Measurements from ENCODE around the gene RASL12. TPM values are rescaled to one million over a fixed set of nuclear protein-coding genes. Genes with fewer than 3 reads are reported as not detected.
"Not testable (repeated sequence)": the region's sequence is repeated elsewhere in the genome, so short reads cannot be mapped to it uniquely, and the experiment has no call there.

The RASL12 gene
- total RNA-seq, 1 experiment from 2014 or later = 0.67 TPM

DNA sequence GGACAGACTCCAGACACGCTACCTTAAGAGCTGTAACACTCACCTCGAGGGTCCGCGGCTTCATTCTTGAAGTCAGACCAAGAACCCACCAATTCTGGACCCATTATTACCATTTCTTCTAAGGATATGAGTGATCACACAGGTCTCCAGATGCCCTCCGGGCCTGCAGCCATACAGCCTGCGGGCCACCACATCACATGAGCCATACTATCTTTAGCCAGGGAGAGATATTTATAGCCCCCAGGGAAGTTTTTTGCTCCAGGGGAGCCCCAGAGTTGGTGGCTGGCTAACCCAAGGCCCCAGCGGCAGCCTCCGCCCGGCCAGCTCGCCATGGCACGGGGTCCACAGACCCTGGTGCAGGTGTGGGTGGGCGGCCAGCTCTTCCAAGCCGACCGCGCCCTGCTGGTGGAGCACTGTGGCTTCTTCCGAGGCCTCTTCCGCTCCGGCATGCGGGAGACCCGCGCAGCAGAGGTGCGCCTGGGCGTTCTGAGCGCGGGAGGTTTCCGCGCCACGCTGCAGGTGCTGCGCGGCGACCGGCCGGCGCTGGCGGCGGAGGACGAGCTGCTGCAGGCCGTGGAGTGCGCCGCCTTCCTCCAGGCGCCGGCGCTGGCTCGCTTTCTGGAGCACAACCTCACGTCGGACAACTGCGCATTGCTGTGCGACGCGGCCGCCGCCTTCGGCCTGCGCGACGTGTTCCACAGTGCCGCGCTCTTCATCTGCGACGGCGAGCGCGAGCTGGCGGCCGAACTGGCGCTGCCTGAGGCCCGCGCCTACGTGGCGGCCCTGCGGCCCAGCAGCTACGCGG is 8.9 kb upstream of the RASL12 start, which contains the start of gene KBTBD13:
TSS of gene KBTBD13 (plus strand) at position 261 of the 805 bp plus-strand sequence. CDS start at position 331, 70 bp downstream.
- Histone ChIP-seq H3K27me3 (ENCODE audit: control insufficient read depth, insufficient read depth, low read length) (no peaks in the 10 kb centered on the region; the same call in 1 of the 2 replicates), H3K9me3 (ENCODE audit: control insufficient read depth, insufficient read depth, low read depth, low read length) (no peaks in the 10 kb centered on the region), H3K4me3 (ENCODE audit: low read depth in 2 of 2, low read length in 2 of 2) (no peak within 1 kb of the TSS), H3K27ac (ENCODE audit: low read length) (no peak within 1 kb of the TSS), H3K4me1 (ENCODE audit: control insufficient read depth, insufficient read depth, low read length) (no peaks in the 10 kb centered on the region; the same call in 1 of the 2 replicates), H3K36me3 (ENCODE audit: control insufficient read depth, insufficient read depth, low read length) (no peaks in the 10 kb centered on the region)
- ATAC-seq (no peak), DNase-seq (ENCODE audit: low read depth, low spot score) (no peak)
- TF ChIP-seq, protein P1, sequence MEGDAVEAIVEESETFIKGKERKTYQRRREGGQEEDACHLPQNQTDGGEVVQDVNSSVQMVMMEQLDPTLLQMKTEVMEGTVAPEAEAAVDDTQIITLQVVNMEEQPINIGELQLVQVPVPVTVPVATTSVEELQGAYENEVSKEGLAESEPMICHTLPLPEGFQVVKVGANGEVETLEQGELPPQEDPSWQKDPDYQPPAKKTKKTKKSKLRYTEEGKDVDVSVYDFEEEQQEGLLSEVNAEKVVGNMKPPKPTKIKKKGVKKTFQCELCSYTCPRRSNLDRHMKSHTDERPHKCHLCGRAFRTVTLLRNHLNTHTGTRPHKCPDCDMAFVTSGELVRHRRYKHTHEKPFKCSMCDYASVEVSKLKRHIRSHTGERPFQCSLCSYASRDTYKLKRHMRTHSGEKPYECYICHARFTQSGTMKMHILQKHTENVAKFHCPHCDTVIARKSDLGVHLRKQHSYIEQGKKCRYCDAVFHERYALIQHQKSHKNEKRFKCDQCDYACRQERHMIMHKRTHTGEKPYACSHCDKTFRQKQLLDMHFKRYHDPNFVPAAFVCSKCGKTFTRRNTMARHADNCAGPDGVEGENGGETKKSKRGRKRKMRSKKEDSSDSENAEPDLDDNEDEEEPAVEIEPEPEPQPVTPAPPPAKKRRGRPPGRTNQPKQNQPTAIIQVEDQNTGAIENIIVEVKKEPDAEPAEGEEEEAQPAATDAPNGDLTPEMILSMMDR (IDR thresholded peaks at IDR 0.05) = no peak
- TF ChIP-seq TCF7L2 (IDR thresholded peaks at IDR 0.05; ENCODE audit: low read depth, low read length) (no peak), POLR2AphosphoS5 (IDR thresholded peaks at IDR 0.05; ENCODE audit: low read depth, low read length) (no peak), SIN3A (IDR thresholded peaks at IDR 0.05; ENCODE audit: borderline replicate concordance, insufficient read depth, low read depth, low read length) (no peak)
- TF ChIP-seq, protein P2, sequence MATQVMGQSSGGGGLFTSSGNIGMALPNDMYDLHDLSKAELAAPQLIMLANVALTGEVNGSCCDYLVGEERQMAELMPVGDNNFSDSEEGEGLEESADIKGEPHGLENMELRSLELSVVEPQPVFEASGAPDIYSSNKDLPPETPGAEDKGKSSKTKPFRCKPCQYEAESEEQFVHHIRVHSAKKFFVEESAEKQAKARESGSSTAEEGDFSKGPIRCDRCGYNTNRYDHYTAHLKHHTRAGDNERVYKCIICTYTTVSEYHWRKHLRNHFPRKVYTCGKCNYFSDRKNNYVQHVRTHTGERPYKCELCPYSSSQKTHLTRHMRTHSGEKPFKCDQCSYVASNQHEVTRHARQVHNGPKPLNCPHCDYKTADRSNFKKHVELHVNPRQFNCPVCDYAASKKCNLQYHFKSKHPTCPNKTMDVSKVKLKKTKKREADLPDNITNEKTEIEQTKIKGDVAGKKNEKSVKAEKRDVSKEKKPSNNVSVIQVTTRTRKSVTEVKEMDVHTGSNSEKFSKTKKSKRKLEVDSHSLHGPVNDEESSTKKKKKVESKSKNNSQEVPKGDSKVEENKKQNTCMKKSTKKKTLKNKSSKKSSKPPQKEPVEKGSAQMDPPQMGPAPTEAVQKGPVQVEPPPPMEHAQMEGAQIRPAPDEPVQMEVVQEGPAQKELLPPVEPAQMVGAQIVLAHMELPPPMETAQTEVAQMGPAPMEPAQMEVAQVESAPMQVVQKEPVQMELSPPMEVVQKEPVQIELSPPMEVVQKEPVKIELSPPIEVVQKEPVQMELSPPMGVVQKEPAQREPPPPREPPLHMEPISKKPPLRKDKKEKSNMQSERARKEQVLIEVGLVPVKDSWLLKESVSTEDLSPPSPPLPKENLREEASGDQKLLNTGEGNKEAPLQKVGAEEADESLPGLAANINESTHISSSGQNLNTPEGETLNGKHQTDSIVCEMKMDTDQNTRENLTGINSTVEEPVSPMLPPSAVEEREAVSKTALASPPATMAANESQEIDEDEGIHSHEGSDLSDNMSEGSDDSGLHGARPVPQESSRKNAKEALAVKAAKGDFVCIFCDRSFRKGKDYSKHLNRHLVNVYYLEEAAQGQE (IDR thresholded peaks at IDR 0.05; ENCODE audit: insufficient read depth in 1 of 2, low read depth in 2 of 2, low read length in 1 of 2) = no peak
- ChIA-PET CTCF (interaction anchor here (0.7 to 1.7 kb wide), 2 partner anchors 10 to 198 kb away, joined by 3 to 4 read pairs; no protein-coding TSS in a partner anchor), POLR2A (no interaction called here)
- intact Hi-C loops (cut with micrococcal nuclease; ENCODE audit: unreplicated experiment) = loop anchor here (1.0 kb wide), 1 partner anchor 8 kb away; no protein-coding TSS in a partner anchor
- no TSS peak for BruUV-seq (replicated peaks)
- in situ Hi-C loops (cut with HindIII; ENCODE audit: low pct_unique_long_range_greater_than_20kb, low sequenced_read_pairs) = no loop called here

DNA sequence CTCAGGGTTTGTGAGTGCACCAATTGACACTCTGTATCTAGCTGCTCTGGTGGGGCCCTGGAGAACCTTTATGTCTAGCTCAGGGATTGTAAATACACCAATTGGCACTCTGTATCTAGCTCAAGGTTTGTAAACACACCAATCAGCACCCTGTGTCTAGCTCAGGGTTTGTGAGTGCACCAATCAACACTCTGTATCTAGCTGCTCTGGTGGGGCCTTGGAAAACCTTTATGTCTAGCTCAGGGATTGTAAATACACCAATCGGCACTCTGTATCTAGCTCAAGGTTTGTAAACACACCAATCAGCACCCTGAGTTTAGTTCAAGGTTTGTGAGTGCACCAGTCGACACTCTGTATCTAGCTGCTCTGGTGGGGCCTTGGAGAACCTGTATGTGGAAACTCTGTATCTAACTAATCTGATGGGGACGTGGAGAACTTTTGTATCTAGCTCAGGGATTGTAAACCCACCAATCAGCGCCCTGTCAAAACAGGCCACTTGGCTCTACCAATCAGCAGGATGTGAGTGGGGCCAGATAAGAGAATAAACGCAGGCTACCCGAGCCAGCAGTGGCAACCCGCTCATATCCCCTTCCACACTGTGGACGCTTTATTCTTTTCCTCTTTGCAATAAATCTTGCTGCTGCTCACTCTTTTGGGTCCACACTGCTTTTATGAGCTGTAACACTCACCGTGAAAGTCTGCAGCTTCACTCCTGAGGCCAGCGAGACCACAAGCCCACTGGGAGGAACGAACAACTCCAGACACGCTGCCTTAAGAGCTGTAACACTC is 8.0 kb upstream of the RASL12 start:
- H3K27me3 ChIP-seq (ENCODE audit: control insufficient read depth, insufficient read depth, low read length); ATAC-seq; in situ Hi-C loops (cut with HindIII; ENCODE audit: low pct_unique_long_range_greater_than_20kb, low sequenced_read_pairs); H3K4me1 ChIP-seq (ENCODE audit: control insufficient read depth, insufficient read depth, low read length); CTCF ChIA-PET; H3K27ac ChIP-seq (ENCODE audit: low read length); H3K4me3 ChIP-seq (ENCODE audit: low read depth in 2 of 2, low read length in 2 of 2); BruUV-seq (replicated peaks); H3K9me3 ChIP-seq (ENCODE audit: control insufficient read depth, insufficient read depth, low read depth, low read length); DNase-seq (ENCODE audit: low read depth, low spot score); H3K36me3 ChIP-seq (ENCODE audit: control insufficient read depth, insufficient read depth, low read length): not testable (repeated sequence)
- POLR2A ChIA-PET = interaction anchor here (0.6 kb wide), 1 partner anchor 20 kb away, joined by 4 read pairs; no protein-coding TSS in a partner anchor
- intact Hi-C loops (cut with micrococcal nuclease; ENCODE audit: unreplicated experiment) = loop anchor here (1.0 kb wide), 1 partner anchor 8 kb away; no protein-coding TSS in a partner anchor

DNA sequence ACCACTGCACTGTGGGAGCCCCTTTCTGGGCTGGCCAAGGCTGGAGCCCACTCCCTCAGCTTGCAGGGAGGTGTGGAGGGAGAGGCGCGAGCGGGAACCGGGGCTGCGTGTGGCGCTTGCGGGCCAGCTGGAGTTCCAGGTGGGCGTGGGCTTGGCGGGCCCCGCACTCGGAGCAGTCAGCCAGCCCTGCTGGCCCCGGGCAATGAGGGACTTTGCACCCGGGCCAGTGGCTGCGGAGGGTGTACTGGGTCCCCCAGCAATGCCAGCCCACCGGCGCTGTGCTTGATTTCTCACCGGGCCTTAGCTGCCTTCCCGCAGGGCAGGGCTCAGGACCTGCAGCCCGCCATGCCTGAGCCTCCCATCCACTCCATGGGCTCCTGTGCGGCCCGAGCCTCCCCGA is 7.2 kb upstream of the RASL12 start:
- H3K36me3 ChIP-seq (ENCODE audit: control insufficient read depth, insufficient read depth, low read length); H3K9me3 ChIP-seq (ENCODE audit: control insufficient read depth, insufficient read depth, low read depth, low read length); H3K27ac ChIP-seq (ENCODE audit: low read length); intact Hi-C loops (cut with micrococcal nuclease; ENCODE audit: unreplicated experiment); BruUV-seq (replicated peaks); POLR2A ChIA-PET; CTCF ChIA-PET; DNase-seq (ENCODE audit: low read depth, low spot score); H3K4me3 ChIP-seq (ENCODE audit: low read depth in 2 of 2, low read length in 2 of 2); H3K4me1 ChIP-seq (ENCODE audit: control insufficient read depth, insufficient read depth, low read length); in situ Hi-C loops (cut with HindIII; ENCODE audit: low pct_unique_long_range_greater_than_20kb, low sequenced_read_pairs); ATAC-seq; H3K27me3 ChIP-seq (ENCODE audit: control insufficient read depth, insufficient read depth, low read length): not testable (repeated sequence)

Data from Panc1 (cell line).